CD4-positive, alpha-beta memory T cell (primary cell): Measurements from ENCODE around the gene PLD1. TPM values are rescaled to one million over a fixed set of nuclear protein-coding genes. Genes with fewer than 3 reads are reported as not detected.

Experiments used
- CTCF ChIA-PET: fragments of 350-600 bp; sonication (Branson Sonifier 250); formaldehyde crosslinking; loops from one replicate; lab custom pipeline; 2021; ENCODE audit warnings: inconsistent platforms; ENCODE audit not compliant: partially characterized antibody; lab: Charles Lee
- POLR2A ChIA-PET: fragments of 350-600 bp; sonication (Branson Sonifier 250); formaldehyde crosslinking; loops from one replicate; lab custom pipeline; 2021; ENCODE audit not compliant: partially characterized antibody; lab: Charles Lee
- DNase-seq, 5 donors: peaks; one replicate each; pipeline versions ENCODE4 v3.0.0 to v3.0.0-alpha.2; 2020 to 2022; ENCODE audit warnings: mixed read lengths in 1 of 5
- H3K27ac ChIP-seq: one replicate; pipeline ENCODE4 v1.7.0; 2013; ENCODE audit warnings: low read depth, low read length
- H3K27me3 ChIP-seq: 2 replicates; pipeline ENCODE4 v1.7.0; 2013; ENCODE audit warnings: mild to moderate bottlenecking, low read length, moderate library complexity; ENCODE audit not compliant: insufficient read depth
- H3K36me3 ChIP-seq: 2 replicates; pipeline ENCODE4 v1.7.0; 2013; ENCODE audit warnings: mild to moderate bottlenecking, low read length, moderate library complexity; ENCODE audit not compliant: insufficient read depth
- H3K4me1 ChIP-seq: 2 replicates; pipeline ENCODE4 v1.7.0; 2013; ENCODE audit warnings: mild to moderate bottlenecking, low read length, moderate library complexity; ENCODE audit not compliant: insufficient read depth
- H3K4me3 ChIP-seq, 2 donors: one replicate each; pipeline ENCODE4 v1.7.0; 2013; ENCODE audit warnings: low read length in 2 of 2, mild to moderate bottlenecking in 1 of 2
- H3K9me3 ChIP-seq, 2 donors: one replicate each; pipeline ENCODE4 v1.7.0; 2013; ENCODE audit warnings: low read length in 2 of 2, control low read depth in 1 of 2; ENCODE audit not compliant: control insufficient read depth in 1 of 2
- H3K27ac Mint-ChIP-seq, 7 donors: one replicate each; pipeline ENCODE4 v1.8.0; 2020 to 2021; ENCODE audit warnings: mixed read lengths in 7 of 7, mild to moderate bottlenecking in 6 of 7, inconsistent platforms in 3 of 7, moderate library complexity in 3 of 7
- H3K27me3 Mint-ChIP-seq, 2 donors: one replicate each; pipeline ENCODE4 v1.8.0; 2020 to 2021; ENCODE audit warnings: mixed read lengths in 2 of 2
- H3K36me3 Mint-ChIP-seq, 2 donors: one replicate each; pipeline ENCODE4 v1.8.0; 2020 to 2021; ENCODE audit warnings: mixed read lengths in 2 of 2, inconsistent platforms in 1 of 2, mild to moderate bottlenecking in 1 of 2
- H3K4me1 Mint-ChIP-seq, 4 donors: one replicate each; pipeline ENCODE4 v1.8.0; 2020 to 2021; ENCODE audit warnings: mixed read lengths in 4 of 4, mild to moderate bottlenecking in 1 of 4
- H3K4me3 Mint-ChIP-seq, 8 donors: one replicate each; pipeline ENCODE4 v1.8.0; 2020 to 2021; ENCODE audit warnings: mixed read lengths in 8 of 8, mild to moderate bottlenecking in 7 of 8, moderate library complexity in 6 of 8, inconsistent platforms in 3 of 8
- H3K9me3 Mint-ChIP-seq, 8 donors: one replicate each; pipeline ENCODE4 v1.8.0; 2020 to 2021; ENCODE audit warnings: mixed read lengths in 8 of 8, mild to moderate bottlenecking in 5 of 8, inconsistent platforms in 3 of 8, moderate library complexity in 1 of 8
- intact Hi-C: fragments of 100-400 bp; cut with micrococcal nuclease; formaldehyde crosslinking; loops from one replicate; pipeline ENCODE4 v1.15.1; 2023
- polyA plus RNA-seq, 2 donors: library from polyadenylated mRNA; unstranded; fragments of 300-500 nt; fragmentation: Illumina TruSeq; gene quantifications; one replicate each; pipeline ENCODE4 v1.2.3, GENCODE V29; 2021
- total RNA-seq, 2 experiments: library from RNA; stranded (reverse); gene quantifications; one replicate each; pipeline ENCODE4 v1.2.3, GENCODE V29; 2021

Gene PLD1
- total and polyA plus RNA-seq, 4 experiments from 2014 or later, result 1.2 to 2.0 (median 1.3) TPM; not detected in 1

GRCh38 chr3:171849617-171850319 lies 39.5 kb upstream of the PLD1 start:
- Mint-ChIP-seq H3K4me3 (no peak overlapping the region), H3K36me3 (no peaks in the 10 kb centered on the region), H3K27me3 (peaks cover 3 to 9% of the 10 kb centered on the region in 2 donors), H3K4me1 (peaks cover 0 to 4% (median 1%) of the 10 kb centered on the region in 4 donors), H3K27ac (no peak overlapping the region), H3K9me3 (peaks cover 3 to 20% (median 11%) of the 10 kb centered on the region in 8 donors)
- Histone ChIP-seq H3K4me3 (no peak overlapping the region), H3K27ac (no peak overlapping the region), H3K9me3 (no peaks in the 10 kb centered on the region), H3K27me3 (no peaks in the 10 kb centered on the region), H3K36me3 (no peaks in the 10 kb centered on the region), H3K4me1 (no peaks in the 10 kb centered on the region)
- POLR2A ChIA-PET, result no interaction called here
- intact Hi-C loops, result no loop called here
- CTCF ChIA-PET, result interaction anchor here (1.1 kb wide), 1 partner anchor 11 kb away, joined by 3 read pairs; no protein-coding TSS in a partner anchor
- DNase-seq, result no peak

DNA sequence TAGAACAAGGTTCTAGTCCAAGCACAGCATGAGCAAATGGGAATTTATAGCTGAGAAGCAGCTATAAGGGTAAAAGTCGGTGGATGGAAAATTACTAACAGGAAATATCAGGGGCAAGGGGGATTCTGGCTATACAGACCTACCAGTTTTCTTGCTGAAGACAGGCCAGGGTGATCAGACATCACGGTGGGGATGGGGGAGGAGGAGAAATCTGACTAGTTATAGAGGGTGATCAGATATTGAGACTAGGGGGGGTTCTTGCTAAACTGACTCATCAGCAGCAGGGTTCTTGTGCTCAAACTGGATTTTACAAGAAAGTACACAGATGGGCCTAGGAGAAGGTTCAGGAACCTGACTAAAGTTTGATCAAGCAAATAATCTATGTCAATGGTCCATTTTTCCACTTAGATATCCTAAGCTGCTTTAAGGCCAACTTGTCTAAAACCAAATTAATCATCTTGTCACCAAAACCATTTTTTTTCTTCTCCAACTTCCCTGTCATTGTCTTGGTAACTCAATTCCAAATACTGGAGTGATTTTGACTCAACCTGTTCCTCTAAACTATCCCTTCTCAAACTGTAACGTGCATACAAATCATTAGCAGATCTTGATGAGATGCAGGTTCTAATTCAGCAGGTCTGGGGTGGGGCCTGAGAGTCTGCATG lies 37.4 kb upstream of the PLD1 start:
- H3K4me3 Mint-ChIP-seq, result no peak overlapping the region
- peaks cover 0 to 3% (median 0%) of the 10 kb centered on the region in 8 donors for H3K9me3 Mint-ChIP-seq
- Histone ChIP-seq H3K9me3 (no peaks in the 10 kb centered on the region), H3K36me3 (no peaks in the 10 kb centered on the region), H3K4me3 (no peak overlapping the region), H3K27me3 (no peaks in the 10 kb centered on the region), H3K4me1 (no peaks in the 10 kb centered on the region), H3K27ac (no peak overlapping the region)
- H3K27ac Mint-ChIP-seq, result no peak overlapping the region
- peaks cover 1 to 4% of the 10 kb centered on the region in 2 donors for H3K27me3 Mint-ChIP-seq
- H3K4me1 Mint-ChIP-seq, result peaks cover 0 to 4% (median 1%) of the 10 kb centered on the region in 4 donors
- intact Hi-C loops, result no loop called here
- no peaks in the 10 kb centered on the region for H3K36me3 Mint-ChIP-seq
- ChIA-PET CTCF (interaction anchor here (0.5 kb wide), 1 partner anchor 20 kb away, joined by 3 read pairs; no protein-coding TSS in a partner anchor), POLR2A (no interaction called here)
- DNase-seq, result no peak

GRCh38 chr3:171847133-171847532 lies 36.9 kb upstream of the PLD1 start:
- Histone ChIP-seq H3K4me3 (no peak overlapping the region), H3K27me3 (no peaks in the 10 kb centered on the region), H3K36me3 (no peaks in the 10 kb centered on the region), H3K9me3 (no peaks in the 10 kb centered on the region), H3K27ac (no peak overlapping the region), H3K4me1 (no peaks in the 10 kb centered on the region)
- no peaks in the 10 kb centered on the region for H3K36me3 Mint-ChIP-seq
- no peak for DNase-seq
- ChIA-PET POLR2A (no interaction called here), CTCF (no interaction called here)
- H3K4me3 Mint-ChIP-seq, result no peak overlapping the region
- intact Hi-C loops, result no loop called here
- peaks cover 0 to 4% (median 1%) of the 10 kb centered on the region in 4 donors for H3K4me1 Mint-ChIP-seq
- H3K27me3 Mint-ChIP-seq, result peaks cover 0 to 4% of the 10 kb centered on the region in 2 donors
- H3K27ac Mint-ChIP-seq, result no peak overlapping the region
- H3K9me3 Mint-ChIP-seq, result no peaks in the 10 kb centered on the region

- Histone ChIP-seq H3K9me3 (no peaks in the 10 kb centered on the region), H3K4me3 (no peak overlapping the region), H3K4me1 (no peaks in the 10 kb centered on the region), H3K36me3 (no peaks in the 10 kb centered on the region), H3K27me3 (no peaks in the 10 kb centered on the region), H3K27ac (no peak overlapping the region)
- H3K4me1 Mint-ChIP-seq, result peaks cover 0 to 4% (median 1%) of the 10 kb centered on the region in 4 donors
- H3K27me3 Mint-ChIP-seq, result peaks cover 0 to 4% of the 10 kb centered on the region in 2 donors
- intact Hi-C loops, result no loop called here
- no peak for DNase-seq
- CTCF ChIA-PET, result no interaction called here
- POLR2A ChIA-PET, result no interaction called here
- no peak overlapping the region for H3K4me3 Mint-ChIP-seq
- no peaks in the 10 kb centered on the region for H3K36me3 Mint-ChIP-seq
- H3K9me3 Mint-ChIP-seq, result no peaks in the 10 kb centered on the region
- no peak overlapping the region for H3K27ac Mint-ChIP-seq
Measured at GRCh38 chr3:171846597-171846996, 36.3 kb upstream of the PLD1 start.

DNA sequence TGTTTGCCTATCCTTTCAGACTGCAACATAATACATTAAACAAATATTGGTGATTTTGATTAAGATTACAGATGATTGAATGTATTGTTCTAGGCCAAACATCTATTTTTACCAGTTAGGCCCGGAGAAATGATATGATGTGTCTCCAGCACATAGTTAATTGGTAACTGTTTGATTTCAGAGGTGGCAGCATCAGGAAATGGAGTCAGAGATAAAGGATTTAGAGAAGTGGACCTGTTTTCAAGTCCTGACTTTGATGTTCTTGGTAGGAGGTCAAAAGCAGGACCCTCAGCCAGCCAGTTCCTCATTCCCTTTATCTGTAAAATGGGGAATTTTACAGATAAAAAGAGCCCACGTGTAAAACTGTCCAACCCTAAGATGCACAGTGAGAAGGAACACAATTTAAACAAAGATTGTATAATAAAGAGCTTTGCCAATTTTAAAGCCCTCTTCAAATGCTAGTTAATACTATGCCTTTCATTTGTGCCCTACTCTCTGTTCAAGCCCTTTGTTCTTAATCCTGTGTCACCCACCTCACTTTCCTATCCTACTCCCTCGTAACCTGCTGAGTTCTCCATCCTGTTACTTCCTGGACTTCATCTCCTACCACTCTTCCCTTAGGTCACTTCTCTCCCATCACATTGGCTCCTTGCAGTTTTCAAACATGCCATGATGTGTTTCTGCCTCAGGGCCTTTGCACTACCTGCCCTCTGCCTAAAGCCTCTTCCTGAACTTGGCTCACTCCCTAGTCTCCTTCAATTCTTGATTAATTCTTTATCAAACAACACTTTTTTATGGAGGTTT lies 35.4 kb upstream of the PLD1 start:
- intact Hi-C loops, result no loop called here
- no peak overlapping the region for H3K27ac ChIP-seq
- H3K9me3 Mint-ChIP-seq, result no peaks in the 10 kb centered on the region
- H3K36me3 ChIP-seq, result no peaks in the 10 kb centered on the region
- H3K4me1 Mint-ChIP-seq, result peaks cover 0 to 4% (median 1%) of the 10 kb centered on the region in 4 donors
- H3K27me3 ChIP-seq, result no peaks in the 10 kb centered on the region
- no peaks in the 10 kb centered on the region for H3K9me3 ChIP-seq
- H3K27ac Mint-ChIP-seq, result no peak overlapping the region
- H3K4me3 Mint-ChIP-seq, result no peak overlapping the region
- H3K36me3 Mint-ChIP-seq, result no peaks in the 10 kb centered on the region
- no peak overlapping the region for H3K4me3 ChIP-seq
- peaks cover 0 to 1% of the 10 kb centered on the region in 2 donors for H3K27me3 Mint-ChIP-seq
- ChIA-PET CTCF (no interaction called here), POLR2A (no interaction called here)
- no peak for DNase-seq
- H3K4me1 ChIP-seq, result no peaks in the 10 kb centered on the region

- H3K4me1 Mint-ChIP-seq, result peaks cover 0 to 4% (median 1%) of the 10 kb centered on the region in 4 donors
- no peak overlapping the region for H3K4me3 ChIP-seq
- no peaks in the 10 kb centered on the region for H3K27me3 Mint-ChIP-seq
- H3K27ac ChIP-seq, result no peak overlapping the region
- CTCF ChIA-PET, result no interaction called here
- H3K36me3 ChIP-seq, result no peaks in the 10 kb centered on the region
- no peaks in the 10 kb centered on the region for H3K9me3 Mint-ChIP-seq
- POLR2A ChIA-PET, result no interaction called here
- intact Hi-C loops, result no loop called here
- H3K27ac Mint-ChIP-seq, result no peak overlapping the region
- no peaks in the 10 kb centered on the region for H3K36me3 Mint-ChIP-seq
- no peaks in the 10 kb centered on the region for H3K27me3 ChIP-seq
- H3K4me1 ChIP-seq, result no peaks in the 10 kb centered on the region
- no peak overlapping the region for H3K4me3 Mint-ChIP-seq
- no peak for DNase-seq
- H3K9me3 ChIP-seq, result no peaks in the 10 kb centered on the region
Measured at GRCh38 chr3:171844873-171845272, 34.6 kb upstream of the PLD1 start.
